ENCODE data around the gene PRKAR2B. TPM values are rescaled to one million over a fixed set of nuclear protein-coding genes. Genes with fewer than 3 reads are reported as not detected.

The PRKAR2B gene
- total and polyA plus RNA-seq, 2 experiments from 2014 or later = 48.8 to 50.6 TPM

DNA sequence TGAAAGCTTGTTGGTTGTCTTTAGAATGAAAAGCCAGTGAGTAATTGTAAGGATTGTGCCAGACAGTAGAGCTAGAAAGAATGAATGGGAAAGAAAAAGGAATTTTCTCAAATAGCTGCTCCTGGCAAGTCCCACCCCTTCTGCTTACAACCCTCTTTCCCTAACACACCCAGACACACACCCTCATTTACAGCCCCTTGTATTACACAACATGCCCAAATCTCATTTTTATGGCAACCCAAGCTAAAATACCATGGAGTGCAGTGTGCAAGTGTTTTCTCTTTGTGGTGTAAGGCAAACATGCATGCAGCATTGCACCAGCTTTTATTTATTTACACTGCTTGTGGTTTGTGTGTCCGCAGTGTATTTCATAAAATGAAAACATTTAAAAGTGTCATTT is 1.5 kb downstream of the PRKAR2B start:
- ATAC-seq (no peak), DNase-seq (ENCODE audit: low spot score) (no peak)
- peak overlapping the region; percentile 98 for H3K4me2 ChIP-seq

More for the DNA sequence above, 1.5 kb downstream of the PRKAR2B start:
- Histone ChIP-seq H3K27ac (ENCODE audit: low read depth) (no peak overlapping the region), H3K4me3 (peak overlapping the region; percentile 94), H3K27me3 (ENCODE audit: insufficient read depth) (peaks cover 5% of the 10 kb centered on the region), H3K79me2 (replicated peaks; ENCODE audit: insufficient read depth) (peaks cover 52% of the 10 kb centered on the region), H3K4me1 (ENCODE audit: insufficient read depth) (peaks cover 50% of the 10 kb centered on the region), H3K36me3 (ENCODE audit: insufficient read depth) (no peaks in the 10 kb centered on the region), H4K20me1 (replicated peaks; ENCODE audit: insufficient read depth) (no peaks in the 10 kb centered on the region), H3F3A (replicated peaks; ENCODE audit: low read depth) (no peaks in the 10 kb centered on the region), H2AFZ (no peak overlapping the region), H3K9me2 (ENCODE audit: insufficient read depth) (no peaks in the 10 kb centered on the region)
- peaks cover 2% of the 10 kb centered on the region; the same call in 1 of the 3 replicates for H3K36me3 Mint-ChIP-seq (ENCODE audit: low read depth)
- TF ChIP-seq EZH2phosphoT487 (IDR thresholded peaks at IDR 0.05; ENCODE audit: unreplicated experiment) = no peak
- TF ChIP-seq CREB1 (CRISPR knock-in tag; IDR thresholded peaks at IDR 0.05; ENCODE audit: low read depth) = no peak
- no peak for TF ChIP-seq POLR2AphosphoS5 (IDR thresholded peaks at IDR 0.05; ENCODE audit: low read depth)
- TF ChIP-seq, protein P1, sequence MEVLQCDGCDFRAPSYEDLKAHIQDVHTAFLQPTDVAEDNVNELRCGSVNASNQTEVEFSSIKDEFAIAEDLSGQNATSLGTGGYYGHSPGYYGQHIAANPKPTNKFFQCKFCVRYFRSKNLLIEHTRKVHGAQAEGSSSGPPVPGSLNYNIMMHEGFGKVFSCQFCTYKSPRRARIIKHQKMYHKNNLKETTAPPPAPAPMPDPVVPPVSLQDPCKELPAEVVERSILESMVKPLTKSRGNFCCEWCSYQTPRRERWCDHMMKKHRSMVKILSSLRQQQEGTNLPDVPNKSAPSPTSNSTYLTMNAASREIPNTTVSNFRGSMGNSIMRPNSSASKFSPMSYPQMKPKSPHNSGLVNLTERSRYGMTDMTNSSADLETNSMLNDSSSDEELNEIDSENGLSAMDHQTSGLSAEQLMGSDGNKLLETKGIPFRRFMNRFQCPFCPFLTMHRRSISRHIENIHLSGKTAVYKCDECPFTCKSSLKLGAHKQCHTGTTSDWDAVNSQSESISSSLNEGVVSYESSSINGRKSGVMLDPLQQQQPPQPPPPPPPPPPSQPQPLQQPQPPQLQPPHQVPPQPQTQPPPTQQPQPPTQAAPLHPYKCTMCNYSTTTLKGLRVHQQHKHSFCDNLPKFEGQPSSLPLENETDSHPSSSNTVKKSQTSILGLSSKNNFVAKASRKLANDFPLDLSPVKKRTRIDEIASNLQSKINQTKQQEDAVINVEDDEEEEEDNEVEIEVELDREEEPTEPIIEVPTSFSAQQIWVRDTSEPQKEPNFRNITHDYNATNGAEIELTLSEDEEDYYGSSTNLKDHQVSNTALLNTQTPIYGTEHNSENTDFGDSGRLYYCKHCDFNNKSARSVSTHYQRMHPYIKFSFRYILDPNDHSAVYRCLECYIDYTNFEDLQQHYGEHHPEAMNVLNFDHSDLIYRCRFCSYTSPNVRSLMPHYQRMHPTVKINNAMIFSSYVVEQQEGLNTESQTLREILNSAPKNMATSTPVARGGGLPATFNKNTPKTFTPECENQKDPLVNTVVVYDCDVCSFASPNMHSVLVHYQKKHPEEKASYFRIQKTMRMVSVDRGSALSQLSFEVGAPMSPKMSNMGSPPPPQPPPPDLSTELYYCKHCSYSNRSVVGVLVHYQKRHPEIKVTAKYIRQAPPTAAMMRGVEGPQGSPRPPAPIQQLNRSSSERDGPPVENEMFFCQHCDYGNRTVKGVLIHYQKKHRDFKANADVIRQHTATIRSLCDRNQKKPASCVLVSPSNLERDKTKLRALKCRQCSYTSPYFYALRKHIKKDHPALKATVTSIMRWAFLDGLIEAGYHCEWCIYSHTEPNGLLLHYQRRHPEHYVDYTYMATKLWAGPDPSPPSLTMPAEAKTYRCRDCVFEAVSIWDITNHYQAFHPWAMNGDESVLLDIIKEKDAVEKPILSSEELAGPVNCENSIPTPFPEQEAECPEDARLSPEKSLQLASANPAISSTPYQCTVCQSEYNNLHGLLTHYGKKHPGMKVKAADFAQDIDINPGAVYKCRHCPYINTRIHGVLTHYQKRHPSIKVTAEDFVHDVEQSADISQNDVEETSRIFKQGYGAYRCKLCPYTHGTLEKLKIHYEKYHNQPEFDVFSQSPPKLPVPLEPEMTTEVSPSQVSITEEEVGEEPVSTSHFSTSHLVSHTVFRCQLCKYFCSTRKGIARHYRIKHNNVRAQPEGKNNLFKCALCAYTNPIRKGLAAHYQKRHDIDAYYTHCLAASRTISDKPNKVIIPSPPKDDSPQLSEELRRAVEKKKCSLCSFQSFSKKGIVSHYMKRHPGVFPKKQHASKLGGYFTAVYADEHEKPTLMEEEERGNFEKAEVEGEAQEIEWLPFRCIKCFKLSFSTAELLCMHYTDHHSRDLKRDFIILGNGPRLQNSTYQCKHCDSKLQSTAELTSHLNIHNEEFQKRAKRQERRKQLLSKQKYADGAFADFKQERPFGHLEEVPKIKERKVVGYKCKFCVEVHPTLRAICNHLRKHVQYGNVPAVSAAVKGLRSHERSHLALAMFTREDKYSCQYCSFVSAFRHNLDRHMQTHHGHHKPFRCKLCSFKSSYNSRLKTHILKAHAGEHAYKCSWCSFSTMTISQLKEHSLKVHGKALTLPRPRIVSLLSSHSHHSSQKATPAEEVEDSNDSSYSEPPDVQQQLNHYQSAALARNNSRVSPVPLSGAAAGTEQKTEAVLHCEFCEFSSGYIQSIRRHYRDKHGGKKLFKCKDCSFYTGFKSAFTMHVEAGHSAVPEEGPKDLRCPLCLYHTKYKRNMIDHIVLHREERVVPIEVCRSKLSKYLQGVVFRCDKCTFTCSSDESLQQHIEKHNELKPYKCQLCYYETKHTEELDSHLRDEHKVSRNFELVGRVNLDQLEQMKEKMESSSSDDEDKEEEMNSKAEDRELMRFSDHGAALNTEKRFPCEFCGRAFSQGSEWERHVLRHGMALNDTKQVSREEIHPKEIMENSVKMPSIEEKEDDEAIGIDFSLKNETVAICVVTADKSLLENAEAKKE (CRISPR knock-in tag; IDR thresholded peaks at IDR 0.05) = no peak
- TF ChIP-seq NANOG (IDR thresholded peaks at IDR 0.05; ENCODE audit: borderline replicate concordance) = no peak
- TF ChIP-seq JUNB (IDR thresholded peaks at IDR 0.05; ENCODE audit: unreplicated experiment) = no peak
- no peak for TF ChIP-seq ZNF331 (CRISPR knock-in tag; IDR thresholded peaks at IDR 0.05; ENCODE audit: low read depth)
- TF ChIP-seq ZNF114 (CRISPR knock-in tag; IDR thresholded peaks at IDR 0.05) = no peak
- TF ChIP-seq STAT1 (IDR thresholded peaks at IDR 0.05; ENCODE audit: unreplicated experiment) = no peak
- TF ChIP-seq EZH2 (IDR thresholded peaks at IDR 0.05; ENCODE audit: low read depth, unreplicated experiment) = no peak
- TF ChIP-seq, protein P2, sequence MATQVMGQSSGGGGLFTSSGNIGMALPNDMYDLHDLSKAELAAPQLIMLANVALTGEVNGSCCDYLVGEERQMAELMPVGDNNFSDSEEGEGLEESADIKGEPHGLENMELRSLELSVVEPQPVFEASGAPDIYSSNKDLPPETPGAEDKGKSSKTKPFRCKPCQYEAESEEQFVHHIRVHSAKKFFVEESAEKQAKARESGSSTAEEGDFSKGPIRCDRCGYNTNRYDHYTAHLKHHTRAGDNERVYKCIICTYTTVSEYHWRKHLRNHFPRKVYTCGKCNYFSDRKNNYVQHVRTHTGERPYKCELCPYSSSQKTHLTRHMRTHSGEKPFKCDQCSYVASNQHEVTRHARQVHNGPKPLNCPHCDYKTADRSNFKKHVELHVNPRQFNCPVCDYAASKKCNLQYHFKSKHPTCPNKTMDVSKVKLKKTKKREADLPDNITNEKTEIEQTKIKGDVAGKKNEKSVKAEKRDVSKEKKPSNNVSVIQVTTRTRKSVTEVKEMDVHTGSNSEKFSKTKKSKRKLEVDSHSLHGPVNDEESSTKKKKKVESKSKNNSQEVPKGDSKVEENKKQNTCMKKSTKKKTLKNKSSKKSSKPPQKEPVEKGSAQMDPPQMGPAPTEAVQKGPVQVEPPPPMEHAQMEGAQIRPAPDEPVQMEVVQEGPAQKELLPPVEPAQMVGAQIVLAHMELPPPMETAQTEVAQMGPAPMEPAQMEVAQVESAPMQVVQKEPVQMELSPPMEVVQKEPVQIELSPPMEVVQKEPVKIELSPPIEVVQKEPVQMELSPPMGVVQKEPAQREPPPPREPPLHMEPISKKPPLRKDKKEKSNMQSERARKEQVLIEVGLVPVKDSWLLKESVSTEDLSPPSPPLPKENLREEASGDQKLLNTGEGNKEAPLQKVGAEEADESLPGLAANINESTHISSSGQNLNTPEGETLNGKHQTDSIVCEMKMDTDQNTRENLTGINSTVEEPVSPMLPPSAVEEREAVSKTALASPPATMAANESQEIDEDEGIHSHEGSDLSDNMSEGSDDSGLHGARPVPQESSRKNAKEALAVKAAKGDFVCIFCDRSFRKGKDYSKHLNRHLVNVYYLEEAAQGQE (IDR thresholded peaks at IDR 0.05; ENCODE audit: unreplicated experiment) = no peak
- TF ChIP-seq, protein P3, sequence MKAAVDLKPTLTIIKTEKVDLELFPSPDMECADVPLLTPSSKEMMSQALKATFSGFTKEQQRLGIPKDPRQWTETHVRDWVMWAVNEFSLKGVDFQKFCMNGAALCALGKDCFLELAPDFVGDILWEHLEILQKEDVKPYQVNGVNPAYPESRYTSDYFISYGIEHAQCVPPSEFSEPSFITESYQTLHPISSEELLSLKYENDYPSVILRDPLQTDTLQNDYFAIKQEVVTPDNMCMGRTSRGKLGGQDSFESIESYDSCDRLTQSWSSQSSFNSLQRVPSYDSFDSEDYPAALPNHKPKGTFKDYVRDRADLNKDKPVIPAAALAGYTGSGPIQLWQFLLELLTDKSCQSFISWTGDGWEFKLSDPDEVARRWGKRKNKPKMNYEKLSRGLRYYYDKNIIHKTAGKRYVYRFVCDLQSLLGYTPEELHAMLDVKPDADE (IDR thresholded peaks at IDR 0.05) = no peak
- TF ChIP-seq, protein P4, sequence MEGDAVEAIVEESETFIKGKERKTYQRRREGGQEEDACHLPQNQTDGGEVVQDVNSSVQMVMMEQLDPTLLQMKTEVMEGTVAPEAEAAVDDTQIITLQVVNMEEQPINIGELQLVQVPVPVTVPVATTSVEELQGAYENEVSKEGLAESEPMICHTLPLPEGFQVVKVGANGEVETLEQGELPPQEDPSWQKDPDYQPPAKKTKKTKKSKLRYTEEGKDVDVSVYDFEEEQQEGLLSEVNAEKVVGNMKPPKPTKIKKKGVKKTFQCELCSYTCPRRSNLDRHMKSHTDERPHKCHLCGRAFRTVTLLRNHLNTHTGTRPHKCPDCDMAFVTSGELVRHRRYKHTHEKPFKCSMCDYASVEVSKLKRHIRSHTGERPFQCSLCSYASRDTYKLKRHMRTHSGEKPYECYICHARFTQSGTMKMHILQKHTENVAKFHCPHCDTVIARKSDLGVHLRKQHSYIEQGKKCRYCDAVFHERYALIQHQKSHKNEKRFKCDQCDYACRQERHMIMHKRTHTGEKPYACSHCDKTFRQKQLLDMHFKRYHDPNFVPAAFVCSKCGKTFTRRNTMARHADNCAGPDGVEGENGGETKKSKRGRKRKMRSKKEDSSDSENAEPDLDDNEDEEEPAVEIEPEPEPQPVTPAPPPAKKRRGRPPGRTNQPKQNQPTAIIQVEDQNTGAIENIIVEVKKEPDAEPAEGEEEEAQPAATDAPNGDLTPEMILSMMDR (conservative IDR thresholded peaks at IDR 0.05; ENCODE audit: low read depth in 2 of 2) = no peak
- H3K4me3 Mint-ChIP-seq = peak overlapping the region; percentile 88
- no peaks in the 10 kb centered on the region; the same call in 1 of the 3 replicates for H3K9me3 Mint-ChIP-seq
- no peak overlapping the region for H3K27ac Mint-ChIP-seq
- peaks cover 13% of the 10 kb centered on the region for H3K27me3 Mint-ChIP-seq (ENCODE audit: insufficient read depth, low read depth, poor library complexity)
- peaks cover 48% of the 10 kb centered on the region for H3K4me1 Mint-ChIP-seq

All from GM23338 (cell line).